NOMO-1 (cell line): ENCODE measurements around the gene HACD2.

Experiments
- DNase-seq, 2 experiments: peaks; one replicate each; lab custom pipeline; 2025; ENCODE audit not compliant: unreplicated experiment in 2 of 2; lab: John Stamatoyannopoulos, UW

The HACD2 gene

DNA sequence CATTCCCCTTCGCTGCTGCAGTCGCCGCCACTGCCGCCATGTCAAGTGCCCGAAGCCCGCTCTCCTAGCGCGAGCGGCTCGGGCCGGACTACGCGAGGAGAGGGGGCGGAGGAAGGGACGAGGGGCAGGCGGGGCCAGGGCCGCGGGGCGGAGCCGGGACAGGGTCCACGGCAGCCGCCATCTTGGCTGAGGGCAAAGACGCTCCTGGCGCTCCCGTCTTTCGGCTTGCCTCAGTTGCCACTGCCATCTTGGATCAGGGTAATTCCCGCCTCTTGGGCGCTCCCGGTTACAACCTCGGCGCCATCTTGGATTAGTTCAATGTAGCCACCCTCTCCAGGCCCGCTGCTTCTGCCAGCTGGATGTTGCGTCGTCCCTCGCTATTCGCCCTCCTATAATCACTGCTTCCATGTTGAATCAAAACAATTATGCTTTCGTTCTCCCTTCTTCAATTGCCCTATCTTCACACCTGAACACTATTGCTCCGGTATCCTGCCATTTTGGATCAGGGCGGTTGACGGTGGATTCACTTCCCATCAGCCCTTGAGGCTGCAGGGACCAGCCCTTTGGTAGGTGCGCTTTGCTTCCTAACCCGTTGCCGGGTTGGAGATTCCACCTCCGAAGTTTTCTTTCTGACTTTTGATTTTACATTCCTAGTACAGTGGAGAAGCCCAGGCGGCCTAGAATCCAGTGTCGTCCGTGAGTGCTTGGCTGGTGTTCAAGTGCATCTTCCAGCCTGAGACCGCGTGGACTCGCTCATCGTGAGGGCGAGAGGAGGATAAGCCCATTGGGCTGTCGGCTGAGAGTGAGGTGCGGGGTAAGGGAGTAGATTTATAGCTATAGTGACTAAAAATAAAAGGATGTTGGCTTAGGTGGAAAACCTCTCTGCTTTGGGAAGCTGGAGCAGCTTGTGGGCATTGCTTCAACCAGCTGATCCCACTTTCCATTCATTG is at the start of gene HACD2:
HACD2 (minus strand) TSS at position 66 of the 950 bp plus-strand sequence; CDS start at position 40, 26 bp downstream.
- peak; percentile 97 for DNase-seq

GRCh38 chr3:123634149-123635051 is 49.5 kb upstream of the HACD2 start:
- DNase-seq, result no peak

- no peak for DNase-seq
Observed at GRCh38 chr3:123633530-123633929, 48.7 kb upstream of the HACD2 start.

- no peak for DNase-seq
Observed at GRCh38 chr3:123632161-123632655, 47.4 kb upstream of the HACD2 start.

DNA sequence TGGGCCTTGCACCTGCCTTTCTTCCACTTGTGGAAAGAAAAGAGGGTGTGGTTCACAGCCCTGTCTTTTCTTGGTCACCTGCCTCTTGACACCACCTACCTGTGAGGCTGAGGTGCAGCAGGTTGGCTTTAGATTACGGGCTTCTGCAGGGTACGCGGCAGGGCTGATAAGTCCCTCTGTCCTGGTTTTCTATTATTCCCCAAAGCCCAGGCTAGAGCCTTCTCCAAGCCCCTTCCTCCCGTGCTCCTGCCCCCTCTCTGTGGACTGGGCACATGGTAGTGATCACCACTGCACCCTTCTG is 44.8 kb upstream of the HACD2 start:
- no peak for DNase-seq

DNA sequence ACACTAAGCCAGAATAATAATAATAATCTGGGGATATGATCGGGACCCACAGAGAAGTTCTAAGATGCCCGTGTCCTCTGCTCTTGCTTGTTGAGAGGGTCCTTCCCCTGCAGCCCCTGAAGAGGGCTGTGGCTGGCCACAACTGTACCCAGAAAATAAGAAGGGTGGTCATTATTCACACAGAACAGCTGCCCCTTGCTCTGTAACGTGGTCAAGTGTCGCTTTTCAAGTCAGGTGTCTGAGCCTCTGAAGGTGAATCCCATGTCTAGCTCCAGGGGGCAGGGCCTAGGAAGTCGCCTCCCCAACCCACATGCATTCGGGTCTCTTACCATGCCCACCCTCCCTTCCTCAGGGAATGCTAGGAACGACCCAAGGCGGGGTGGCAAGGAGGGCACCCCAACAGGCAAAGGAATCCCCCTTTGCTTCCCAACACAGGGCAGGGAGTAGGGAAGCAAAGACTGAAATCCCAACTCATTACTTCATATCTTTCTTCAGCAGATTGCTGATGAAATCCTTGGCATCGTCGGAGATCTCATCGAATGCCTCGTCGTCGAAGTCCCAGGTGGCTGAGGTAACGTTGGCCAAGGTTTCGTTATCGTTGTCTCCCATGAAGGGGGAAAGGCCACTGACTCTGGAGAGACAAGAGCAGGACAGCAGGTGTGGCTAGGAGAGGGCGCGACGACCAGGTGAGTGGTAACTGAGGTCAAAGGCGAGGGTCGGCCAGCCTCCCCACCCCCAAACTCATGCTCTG is 44.3 kb upstream of the HACD2 start:
- no peak for DNase-seq

DNA sequence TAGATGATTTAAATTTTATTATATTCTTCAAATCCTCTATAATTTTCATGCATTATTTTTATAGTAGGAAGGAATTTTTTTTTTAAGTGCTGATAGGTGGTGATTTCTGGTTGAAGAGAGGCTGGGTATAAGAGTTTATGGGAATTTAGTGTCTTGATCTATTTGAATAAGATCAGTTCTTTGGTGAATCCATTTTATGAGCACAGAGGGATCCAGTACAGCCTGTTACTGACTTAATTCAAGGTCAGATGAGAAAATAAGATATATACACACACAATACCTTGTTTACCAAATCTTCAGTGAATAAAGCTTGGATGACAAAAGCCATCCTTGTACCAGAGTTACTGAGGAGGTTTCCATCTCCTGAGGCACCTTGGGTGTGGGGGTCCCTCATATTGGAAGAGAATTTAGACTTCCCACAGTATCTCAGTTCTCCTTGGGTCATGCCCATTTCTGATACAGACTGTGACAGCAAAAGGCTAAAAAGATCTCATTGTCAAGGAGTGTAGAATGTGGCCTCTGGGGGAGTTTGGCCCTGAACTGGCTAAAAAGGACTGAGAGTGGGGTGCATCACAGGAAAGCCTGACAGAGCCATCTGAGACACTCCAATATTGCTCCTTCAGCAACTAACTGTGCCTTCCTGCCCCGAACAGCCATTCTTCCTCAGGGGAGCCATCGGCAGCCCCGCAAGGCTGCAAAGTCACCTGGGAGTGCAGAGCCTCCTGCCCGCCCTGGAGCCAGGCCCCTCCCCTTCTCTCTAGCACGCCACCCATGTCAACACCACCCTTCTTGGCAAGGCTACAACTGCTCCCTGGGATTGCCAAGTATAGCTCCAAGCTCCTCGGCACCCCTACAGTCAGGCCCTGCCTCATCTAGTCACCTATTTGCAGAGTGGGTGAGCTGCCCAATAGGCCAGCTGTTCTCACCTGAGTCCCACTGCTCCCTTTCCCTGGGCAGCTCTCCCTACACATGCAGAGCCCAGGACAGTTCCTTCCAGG is 43.1 kb upstream of the HACD2 start:
- no peak for DNase-seq

- no peak for DNase-seq
Observed at GRCh38 chr3:123626881-123627280, 42.0 kb upstream of the HACD2 start.

DNA sequence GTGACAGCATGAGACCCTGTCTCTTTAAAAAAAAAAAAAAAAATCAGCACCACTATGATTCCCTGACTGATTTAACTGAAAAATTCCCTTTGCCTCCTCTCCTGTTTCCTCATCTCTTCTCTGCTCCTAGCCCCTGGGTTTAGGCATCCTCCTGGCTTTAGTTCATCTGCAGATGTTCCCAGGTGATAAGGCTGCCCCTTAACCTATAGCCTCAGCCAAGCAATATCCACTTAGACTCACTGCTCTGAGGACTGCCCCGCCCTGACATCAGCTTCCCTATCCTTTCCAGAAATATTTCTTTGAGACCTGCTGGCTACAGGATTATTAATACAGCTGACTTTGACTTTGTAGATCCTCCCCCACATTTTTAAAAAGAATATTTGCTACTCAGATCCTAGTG is 39.4 kb upstream of the HACD2 start:
- no peak for DNase-seq

GRCh38 chr3:123623346-123623880 is 38.6 kb upstream of the HACD2 start:
- DNase-seq, result no peak

GRCh38 chr3:123622766-123623165 is 37.9 kb upstream of the HACD2 start:
- no peak for DNase-seq

DNA sequence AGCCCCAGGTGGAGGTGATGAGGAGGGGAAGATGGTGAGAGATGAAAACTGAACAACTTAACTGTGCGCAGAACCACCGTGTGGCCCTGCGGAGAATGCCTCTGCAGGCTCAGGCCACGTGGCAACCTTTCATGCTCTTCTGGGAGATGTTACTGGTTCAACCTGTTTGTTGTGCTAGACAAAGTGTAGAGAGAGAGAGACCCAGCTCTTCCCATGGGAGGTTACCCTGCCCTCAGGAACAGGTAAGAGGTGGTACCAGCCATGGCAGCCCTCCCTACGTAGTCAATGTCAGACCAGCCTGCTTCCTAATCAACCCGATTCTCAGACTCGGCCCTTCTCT is 37.0 kb upstream of the HACD2 start:
- no peak for DNase-seq

GRCh38 chr3:123621186-123621849 is 36.5 kb upstream of the HACD2 start:
- DNase-seq, result no peak

DNA sequence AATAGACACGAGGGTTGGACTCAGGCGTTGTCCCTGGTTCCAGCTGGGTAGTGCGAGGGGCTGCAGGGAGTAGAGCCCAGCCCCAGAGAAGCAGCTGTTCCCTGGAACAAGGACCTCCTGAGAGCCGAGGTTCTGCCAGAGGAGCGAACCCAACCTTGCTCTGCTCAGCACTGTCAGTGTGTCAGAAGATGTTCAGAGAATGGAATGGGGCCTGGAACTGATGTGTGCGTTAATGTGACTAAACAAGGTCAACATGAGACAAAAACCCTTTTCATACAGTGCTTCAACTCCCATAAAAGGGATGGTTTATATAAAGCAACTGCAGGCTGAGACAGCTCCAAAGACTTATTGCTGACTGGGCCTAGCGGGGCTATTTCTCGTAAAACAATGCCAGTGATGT is 35.5 kb upstream of the HACD2 start:
- DNase-seq, result no peak

DNA sequence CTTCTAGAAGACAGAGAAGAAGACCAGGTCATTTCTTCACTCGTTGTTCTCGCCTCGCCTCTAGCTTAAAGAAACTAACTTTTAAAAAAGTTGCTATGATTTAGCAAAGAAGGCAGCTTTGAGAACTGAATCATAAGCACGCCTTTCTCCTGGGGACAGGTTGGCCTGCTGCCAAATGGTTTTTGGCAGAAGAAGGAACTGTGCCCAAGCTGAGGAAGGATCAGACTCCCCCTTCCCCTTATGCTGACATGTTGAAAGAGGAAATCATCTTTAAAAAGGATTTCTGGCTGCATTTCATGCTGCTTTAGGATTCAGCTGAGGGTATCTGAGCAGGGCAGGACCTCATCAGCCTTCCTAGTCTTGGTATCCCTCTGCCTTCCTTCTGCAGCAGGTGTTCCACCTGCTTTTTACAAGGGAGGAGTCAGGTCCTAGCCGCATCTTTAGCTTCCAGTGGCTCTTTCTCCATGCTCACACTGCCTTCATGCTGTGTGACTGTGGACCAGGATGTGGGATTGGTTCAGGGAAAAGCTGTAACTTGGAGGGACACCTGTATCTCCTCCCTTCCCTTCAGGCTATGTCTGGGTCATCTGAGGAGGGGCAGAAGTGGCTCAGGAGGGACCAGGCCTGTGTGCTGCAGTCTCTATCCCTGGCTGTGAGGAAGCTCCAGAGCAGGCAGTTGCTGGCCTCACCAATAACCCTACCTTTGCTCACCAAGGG is 34.1 kb upstream of the HACD2 start:
- DNase-seq, result peak; percentile 67 to 90

DNA sequence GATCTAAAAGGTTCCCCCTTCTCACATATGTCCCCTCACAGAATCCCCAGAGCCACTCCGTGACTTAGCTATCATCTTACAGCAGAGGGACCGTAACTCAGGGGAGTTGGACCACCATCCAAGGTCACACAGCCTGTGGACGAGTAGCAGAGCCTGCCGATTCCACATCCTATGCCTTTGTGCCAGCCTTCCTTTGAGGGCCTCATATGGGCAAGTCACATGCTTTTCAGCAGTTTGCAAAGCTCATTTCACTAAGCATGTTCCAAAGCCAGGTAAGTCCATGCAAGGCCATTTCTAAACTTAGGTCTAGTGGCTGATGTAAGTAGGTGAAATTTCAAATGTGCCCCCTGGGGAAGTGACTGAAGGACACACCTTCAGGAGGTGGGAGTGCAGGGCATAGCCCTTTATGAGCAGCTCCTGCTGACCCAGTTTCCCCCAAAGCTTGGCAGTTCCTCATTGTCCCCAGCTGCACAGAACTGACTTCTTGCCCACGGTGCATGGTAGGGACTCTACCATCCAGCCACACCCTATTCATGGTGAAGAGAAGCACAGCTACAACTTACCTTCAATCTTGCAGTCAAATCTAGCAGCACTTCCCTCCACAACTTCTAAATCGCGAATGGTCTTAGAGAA is 33.3 kb upstream of the HACD2 start:
- DNase-seq, result peak in 1 of 2 experiments; percentile 39

- DNase-seq, result no peak
Observed at GRCh38 chr3:123616593-123616992, 31.7 kb upstream of the HACD2 start.

DNA sequence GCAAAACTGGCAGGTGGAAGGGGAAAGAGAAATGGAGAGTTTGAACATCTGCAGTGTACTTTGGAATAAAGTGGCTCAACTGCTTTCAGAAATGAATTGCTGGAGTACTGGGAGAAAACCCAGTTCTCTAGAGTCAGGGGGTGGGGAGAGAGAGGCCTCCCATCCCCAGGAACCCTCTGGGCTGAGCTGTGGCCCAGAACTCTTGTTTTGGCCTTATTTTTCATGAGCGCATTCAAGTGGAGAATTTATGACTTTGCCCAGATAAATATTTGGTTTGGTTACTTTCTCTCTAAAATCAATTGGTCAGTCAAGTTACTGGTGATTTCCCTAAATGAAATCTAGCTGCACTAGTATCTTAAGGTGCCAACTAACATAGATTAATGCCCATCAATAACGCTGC is 28.7 kb upstream of the HACD2 start:
- DNase-seq, result no peak
